Naive B cell (primary cell): ENCODE measurements around the gene IQCK. TPM values are rescaled to one million over a fixed set of nuclear protein-coding genes. Genes with fewer than 3 reads are reported as not detected.
"Not testable (repeated sequence)": the region's sequence is repeated elsewhere in the genome, so short reads cannot be mapped to it uniquely, and the experiment has no call there.

Source experiments
- ATAC-seq, 2 donors: fragments of 150-1000 bp; cut with Tn5 transposase; 2 replicates each; pipeline ENCODE4 v1.10.0; 2021; ENCODE audit warnings: low read depth in 2 of 2, mild to moderate bottlenecking in 2 of 2, moderate library complexity in 2 of 2
- DNase-seq: peaks from one replicate; pipeline ENCODE4 v3.0.0; 2022
- H3K27ac Mint-ChIP-seq, 6 donors: one replicate each; pipeline ENCODE4 v1.8.0; 2020 to 2022; ENCODE audit warnings: mild to moderate bottlenecking in 6 of 6, mixed read lengths in 6 of 6, moderate library complexity in 5 of 6, inconsistent platforms in 2 of 6
- H3K27me3 Mint-ChIP-seq, 3 donors: one replicate each; pipeline ENCODE4 v1.8.0; 2021 to 2022; ENCODE audit warnings: mixed read lengths in 3 of 3, mild to moderate bottlenecking in 1 of 3
- H3K36me3 Mint-ChIP-seq, 2 donors: one replicate each; pipeline ENCODE4 v1.8.0; 2020 to 2022; ENCODE audit warnings: mixed read lengths in 2 of 2, inconsistent platforms in 1 of 2, mild to moderate bottlenecking in 1 of 2
- H3K4me1 Mint-ChIP-seq, 3 donors: one replicate each; pipeline ENCODE4 v1.8.0; 2020 to 2022; ENCODE audit warnings: mixed read lengths in 3 of 3, inconsistent platforms in 1 of 3, mild to moderate bottlenecking in 1 of 3, moderate library complexity in 1 of 3
- H3K4me3 Mint-ChIP-seq, 8 donors: one replicate each; pipeline ENCODE4 v1.8.0; 2020 to 2022; ENCODE audit warnings: mild to moderate bottlenecking in 8 of 8, mixed read lengths in 8 of 8, moderate library complexity in 8 of 8, inconsistent platforms in 2 of 8
- H3K9me3 Mint-ChIP-seq, 7 donors: one replicate each; pipeline ENCODE4 v1.8.0; 2020 to 2022; ENCODE audit warnings: mixed read lengths in 7 of 7, mild to moderate bottlenecking in 5 of 7, inconsistent platforms in 2 of 7, moderate library complexity in 1 of 7
- polyA plus RNA-seq, 6 donors: library from polyadenylated mRNA; unstranded; fragments of 300-500 nt; fragmentation: Illumina TruSeq; gene quantifications; one replicate each; pipeline ENCODE4 v1.2.3, GENCODE V29; 2021; ENCODE audit warnings: low read depth in 6 of 6

IQCK gene
- polyA plus RNA-seq, 6 donors from 2014 or later = 1.1 to 3.7 (median 1.9) TPM; not detected in 1

GRCh38 chr16:19784183-19784736 is 66.2 kb downstream of the IQCK start:
- DNase-seq (no peak), ATAC-seq (no peak)
- Mint-ChIP-seq H3K27ac (peak overlapping the region in 1 of 6 donors; percentile 56), H3K27me3 (peaks cover 0 to 7% (median 5%) of the 10 kb centered on the region in 3 donors), H3K36me3 (no peaks in the 10 kb centered on the region), H3K4me1 (no peaks in the 10 kb centered on the region), H3K4me3 (no peak overlapping the region), H3K9me3 (no peaks in the 10 kb centered on the region)

- peak overlapping the region in 1 of 6 donors; percentile 39 for H3K27ac Mint-ChIP-seq
- no peaks in the 10 kb centered on the region for H3K36me3 Mint-ChIP-seq
- no peak overlapping the region for H3K4me3 Mint-ChIP-seq
- H3K9me3 Mint-ChIP-seq = no peaks in the 10 kb centered on the region
- H3K4me1 Mint-ChIP-seq = no peaks in the 10 kb centered on the region
- ATAC-seq (no peak), DNase-seq (no peak)
- H3K27me3 Mint-ChIP-seq = peaks cover 0 to 7% (median 5%) of the 10 kb centered on the region in 3 donors
Observed at GRCh38 chr16:19785081-19785480, 67.0 kb downstream of the IQCK start.

GRCh38 chr16:19785512-19786130 is 67.5 kb downstream of the IQCK start:
- H3K27ac Mint-ChIP-seq = no peak overlapping the region
- ATAC-seq (no peak), DNase-seq (no peak)
- H3K4me3 Mint-ChIP-seq = no peak overlapping the region
- no peaks in the 10 kb centered on the region for H3K4me1 Mint-ChIP-seq
- no peaks in the 10 kb centered on the region for H3K36me3 Mint-ChIP-seq
- H3K27me3 Mint-ChIP-seq = peaks cover 0 to 7% (median 5%) of the 10 kb centered on the region in 3 donors
- H3K9me3 Mint-ChIP-seq = no peaks in the 10 kb centered on the region

- DNase-seq, H3K27ac Mint-ChIP-seq, H3K27me3 Mint-ChIP-seq, ATAC-seq, H3K4me3 Mint-ChIP-seq: not testable (repeated sequence)
- peaks cover 0 to 13% of the 10 kb centered on the region in 2 donors for H3K36me3 Mint-ChIP-seq
- peaks cover 4 to 14% (median 11%) of the 10 kb centered on the region in 7 donors for H3K9me3 Mint-ChIP-seq
- H3K4me1 Mint-ChIP-seq = peaks cover 5 to 11% (median 10%) of the 10 kb centered on the region in 3 donors
Observed at GRCh38 chr16:19801369-19801768, 83.3 kb downstream of the IQCK start.

- not testable (repeated sequence) for ATAC-seq, H3K27ac Mint-ChIP-seq, DNase-seq, H3K4me3 Mint-ChIP-seq, H3K27me3 Mint-ChIP-seq
- peaks cover 0 to 13% of the 10 kb centered on the region in 2 donors for H3K36me3 Mint-ChIP-seq
- peaks cover 4 to 16% (median 12%) of the 10 kb centered on the region in 7 donors for H3K9me3 Mint-ChIP-seq
- H3K4me1 Mint-ChIP-seq = peaks cover 5 to 11% (median 10%) of the 10 kb centered on the region in 3 donors
Observed at GRCh38 chr16:19801824-19802223, 83.8 kb downstream of the IQCK start.

GRCh38 chr16:19802612-19803011 is 84.5 kb downstream of the IQCK start:
- Mint-ChIP-seq H3K36me3 (peaks cover 0 to 13% of the 10 kb centered on the region in 2 donors), H3K27me3 (no peaks in the 10 kb centered on the region), H3K9me3 (peaks cover 4 to 20% (median 12%) of the 10 kb centered on the region in 7 donors), H3K27ac (no peak overlapping the region), H3K4me1 (peaks cover 5 to 11% (median 10%) of the 10 kb centered on the region in 3 donors), H3K4me3 (no peak overlapping the region)
- ATAC-seq (no peak), DNase-seq (no peak)

- H3K4me3 Mint-ChIP-seq = peak overlapping the region in 5 of 8 donors; percentile 20 to 57 (median 40)
- DNase-seq = no peak
- no peak for ATAC-seq
- peaks cover 4 to 20% (median 12%) of the 10 kb centered on the region in 7 donors for H3K9me3 Mint-ChIP-seq
- H3K27ac Mint-ChIP-seq = peak overlapping the region in 3 of 6 donors; percentile 4 to 62 (median 16)
- peaks cover 5 to 11% (median 10%) of the 10 kb centered on the region in 3 donors for H3K4me1 Mint-ChIP-seq
- peaks cover 0 to 13% of the 10 kb centered on the region in 2 donors for H3K36me3 Mint-ChIP-seq
- H3K27me3 Mint-ChIP-seq = no peaks in the 10 kb centered on the region
Observed at GRCh38 chr16:19804538-19805323, 86.7 kb downstream of the IQCK start.

GRCh38 chr16:19805459-19806162 is 87.5 kb downstream of the IQCK start:
- Mint-ChIP-seq H3K36me3 (peaks cover 0 to 13% of the 10 kb centered on the region in 2 donors), H3K4me3 (no peak overlapping the region), H3K27ac (peak overlapping the region in 1 of 6 donors; percentile 63), H3K27me3 (no peaks in the 10 kb centered on the region), H3K9me3 (peaks cover 4 to 20% (median 12%) of the 10 kb centered on the region in 7 donors), H3K4me1 (peaks cover 5 to 11% (median 10%) of the 10 kb centered on the region in 3 donors)
- DNase-seq (no peak), ATAC-seq (no peak)

GRCh38 chr16:19808061-19808641 is 90.1 kb downstream of the IQCK start:
- DNase-seq (no peak), ATAC-seq (no peak)
- peaks cover 5 to 11% (median 10%) of the 10 kb centered on the region in 3 donors for H3K4me1 Mint-ChIP-seq
- no peak overlapping the region for H3K27ac Mint-ChIP-seq
- H3K9me3 Mint-ChIP-seq = peaks cover 7 to 30% (median 18%) of the 10 kb centered on the region in 7 donors
- no peak overlapping the region for H3K4me3 Mint-ChIP-seq
- peaks cover 0 to 18% of the 10 kb centered on the region in 2 donors for H3K36me3 Mint-ChIP-seq
- peaks cover 0 to 4% (median under 1%) of the 10 kb centered on the region in 3 donors for H3K27me3 Mint-ChIP-seq

GRCh38 chr16:19809121-19809635 is 91.1 kb downstream of the IQCK start:
- no peak for DNase-seq
- H3K9me3 Mint-ChIP-seq = peaks cover 9 to 36% (median 22%) of the 10 kb centered on the region in 7 donors
- H3K4me3 Mint-ChIP-seq = no peak overlapping the region
- peaks cover 0 to 22% of the 10 kb centered on the region in 2 donors for H3K36me3 Mint-ChIP-seq
- peaks cover 0 to 6% (median 6%) of the 10 kb centered on the region in 3 donors for H3K27me3 Mint-ChIP-seq
- ATAC-seq = no peak
- H3K27ac Mint-ChIP-seq = no peak overlapping the region
- peaks cover 5 to 11% (median 10%) of the 10 kb centered on the region in 3 donors for H3K4me1 Mint-ChIP-seq

- Mint-ChIP-seq H3K36me3 (peaks cover 0 to 22% of the 10 kb centered on the region in 2 donors), H3K27me3 (peaks cover 0 to 6% (median 6%) of the 10 kb centered on the region in 3 donors), H3K4me3 (no peak overlapping the region), H3K9me3 (peaks cover 9 to 36% (median 22%) of the 10 kb centered on the region in 7 donors), H3K27ac (no peak overlapping the region), H3K4me1 (peaks cover 5 to 8% (median 6%) of the 10 kb centered on the region in 3 donors)
- no peak for DNase-seq
- no peak for ATAC-seq
Observed at GRCh38 chr16:19809693-19810092, 91.6 kb downstream of the IQCK start.
